Stimulated activated CD8-positive, alpha-beta memory T cell treated with anti-CD3 and anti-CD28 coated beads, Interleukin-4, amount 100 ng/mL, for 24 hours (primary cell): ENCODE data around the gene CTBS.
"Not testable (repeated sequence)": the region's sequence is repeated elsewhere in the genome, so short reads cannot be mapped to it uniquely, and the experiment has no call there.

Experiments used
- DNase-seq: peaks from one replicate; pipeline ENCODE4 v3.0.0-alpha.2; 2020; ENCODE audit warnings: low read depth

The CTBS gene, protein sequence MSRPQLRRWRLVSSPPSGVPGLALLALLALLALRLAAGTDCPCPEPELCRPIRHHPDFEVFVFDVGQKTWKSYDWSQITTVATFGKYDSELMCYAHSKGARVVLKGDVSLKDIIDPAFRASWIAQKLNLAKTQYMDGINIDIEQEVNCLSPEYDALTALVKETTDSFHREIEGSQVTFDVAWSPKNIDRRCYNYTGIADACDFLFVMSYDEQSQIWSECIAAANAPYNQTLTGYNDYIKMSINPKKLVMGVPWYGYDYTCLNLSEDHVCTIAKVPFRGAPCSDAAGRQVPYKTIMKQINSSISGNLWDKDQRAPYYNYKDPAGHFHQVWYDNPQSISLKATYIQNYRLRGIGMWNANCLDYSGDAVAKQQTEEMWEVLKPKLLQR

DNA sequence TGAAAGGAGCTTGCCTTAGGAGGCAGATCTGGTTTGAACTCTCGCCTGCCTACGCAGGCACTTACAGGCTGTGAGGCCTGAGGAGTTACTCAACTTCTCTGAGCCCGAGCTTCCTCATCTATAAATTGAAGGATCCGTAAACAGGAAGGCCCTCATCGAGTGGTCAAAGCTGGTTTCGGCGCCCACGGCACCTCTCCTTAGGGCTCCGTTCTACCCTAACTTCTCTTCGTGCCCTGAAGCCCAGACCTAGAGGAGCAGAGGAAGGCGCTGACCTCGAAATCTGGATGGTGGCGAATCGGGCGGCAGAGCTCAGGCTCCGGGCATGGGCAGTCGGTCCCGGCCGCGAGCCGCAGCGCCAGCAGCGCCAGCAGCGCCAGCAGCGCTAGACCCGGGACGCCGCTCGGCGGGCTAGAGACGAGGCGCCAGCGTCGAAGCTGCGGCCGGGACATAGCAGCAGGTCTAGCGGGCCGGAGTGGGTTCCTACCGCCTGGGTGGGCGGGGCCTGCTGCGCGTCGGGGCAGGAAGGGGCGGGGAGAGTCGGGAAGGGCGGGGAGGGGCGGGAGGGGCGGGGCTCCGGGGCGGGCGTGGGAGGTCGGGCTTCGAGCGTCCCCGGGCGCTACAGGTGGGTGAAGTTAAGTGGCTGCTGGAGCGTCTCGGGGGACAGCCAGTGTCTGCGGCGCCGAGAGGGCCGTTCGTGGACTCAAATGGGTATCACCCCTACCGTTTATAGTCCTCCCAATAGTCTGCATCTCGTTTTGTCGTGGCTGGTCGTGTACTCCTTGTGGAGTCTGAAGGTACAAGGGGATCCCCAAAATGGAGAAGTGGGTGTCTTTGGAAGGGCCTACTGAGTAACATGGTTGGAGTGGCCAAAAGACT lies at the start of gene CTBS:
Gene CTBS, minus strand, starts transcription at position 474 of the 876 bp plus-strand sequence. Its CDS starts 25 bp downstream, at position 449.
- DNase-seq: peak; percentile 73

DNA sequence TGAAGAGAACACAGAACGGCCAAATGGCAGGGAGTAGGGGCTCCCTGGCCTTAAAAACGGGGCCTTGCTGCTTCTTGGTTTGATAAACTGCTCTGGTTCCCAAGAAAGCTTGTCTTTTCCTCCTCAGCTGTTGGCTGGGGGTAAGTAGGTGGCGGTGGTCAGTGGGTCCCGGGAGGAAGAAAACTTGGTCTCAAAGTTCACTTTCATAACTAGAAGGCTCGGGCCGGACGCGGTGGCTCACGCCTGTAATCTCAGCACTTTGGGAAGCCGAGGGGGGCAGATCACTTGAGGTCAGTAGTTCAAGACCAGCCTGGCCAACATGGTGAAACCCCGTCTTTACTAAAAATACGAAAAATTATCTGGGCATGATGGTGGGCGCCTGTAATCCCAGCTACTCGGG lies 47.3 kb upstream of the CTBS start:
- DNase-seq: no peak

DNA sequence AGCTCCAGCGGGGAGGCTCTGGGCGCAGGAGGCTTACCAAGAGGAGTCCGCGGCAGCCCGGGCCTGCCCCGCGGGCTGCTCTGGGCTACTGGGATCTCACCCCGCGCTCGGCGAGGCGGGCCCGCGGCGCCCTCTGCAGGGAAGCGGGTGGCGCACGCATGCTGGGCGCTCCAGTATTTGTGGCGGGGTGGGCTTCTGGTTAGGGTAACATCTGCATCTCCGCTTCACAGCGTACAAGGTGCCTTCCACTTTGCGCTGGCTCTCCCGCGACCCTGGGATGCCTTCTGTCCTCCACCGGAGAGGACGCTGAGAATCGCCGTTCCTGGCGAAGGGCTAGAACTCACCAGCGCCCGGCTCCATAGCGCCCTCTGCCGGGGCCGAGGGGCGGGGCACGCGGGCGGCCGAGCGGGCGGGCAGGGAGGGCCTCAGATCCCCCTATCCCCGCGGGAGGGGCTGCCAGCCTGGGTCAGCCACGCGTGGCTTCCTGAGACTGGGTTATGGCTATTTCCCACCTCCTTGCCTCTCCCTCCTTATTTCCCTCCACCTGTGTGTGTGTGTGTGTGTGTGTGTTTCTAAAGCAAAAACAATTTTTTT lies 46.6 kb upstream of the CTBS start:
- peak; percentile 73 for DNase-seq

DNA sequence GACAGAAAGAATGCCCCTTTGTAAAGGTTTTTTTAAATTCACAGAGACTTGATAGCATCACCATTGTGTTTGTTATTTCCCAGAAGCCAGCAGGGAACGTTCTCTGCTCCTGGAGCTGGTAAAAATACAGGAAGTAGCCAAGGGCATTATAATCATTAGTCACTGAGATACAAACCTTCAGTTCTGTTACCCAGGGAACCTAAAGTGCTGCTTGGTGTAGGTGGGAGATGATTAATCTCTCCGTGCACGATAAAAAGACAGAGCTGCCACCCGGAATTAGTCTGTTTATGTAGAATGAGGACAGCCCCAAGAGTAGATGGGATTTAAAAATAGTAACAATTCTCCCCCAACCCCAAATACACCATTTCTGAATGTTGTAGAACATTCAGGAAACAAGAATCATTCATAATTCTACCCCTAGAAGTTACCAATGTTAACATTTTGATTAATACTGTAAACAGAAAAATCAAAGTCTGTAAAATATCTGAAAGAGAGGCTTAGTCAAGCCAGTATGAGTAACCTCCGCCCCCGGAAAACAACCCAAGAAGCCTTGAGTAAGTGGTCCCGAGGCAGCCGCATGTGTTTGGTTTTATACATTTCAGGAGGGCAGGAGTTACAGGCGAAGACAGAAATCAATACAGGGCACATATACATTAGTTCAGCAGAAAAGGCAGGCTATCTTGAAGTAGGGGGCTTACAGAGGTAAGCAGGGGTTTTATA lies 45.3 kb upstream of the CTBS start:
- peak; percentile 40 for DNase-seq

DNA sequence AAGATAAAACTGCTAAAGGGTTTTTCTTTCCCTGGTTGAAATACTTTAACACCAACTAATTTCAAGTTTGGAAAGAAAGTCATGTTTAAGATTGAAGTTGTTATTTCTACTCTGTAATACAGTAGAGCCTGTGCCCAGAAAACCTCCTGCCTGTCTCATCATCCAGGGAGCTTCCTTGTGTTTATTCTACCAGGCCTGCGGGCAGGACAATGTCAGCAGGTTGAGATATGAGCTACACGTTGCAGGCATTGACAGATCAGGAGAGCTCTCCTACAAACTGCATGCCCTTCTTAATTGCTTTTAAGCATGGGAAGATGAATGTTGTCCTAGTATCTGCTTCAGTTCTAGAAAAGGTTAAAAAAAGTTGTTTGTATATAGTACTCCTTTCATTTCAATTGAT lies 43.1 kb upstream of the CTBS start:
- no peak for DNase-seq

DNA sequence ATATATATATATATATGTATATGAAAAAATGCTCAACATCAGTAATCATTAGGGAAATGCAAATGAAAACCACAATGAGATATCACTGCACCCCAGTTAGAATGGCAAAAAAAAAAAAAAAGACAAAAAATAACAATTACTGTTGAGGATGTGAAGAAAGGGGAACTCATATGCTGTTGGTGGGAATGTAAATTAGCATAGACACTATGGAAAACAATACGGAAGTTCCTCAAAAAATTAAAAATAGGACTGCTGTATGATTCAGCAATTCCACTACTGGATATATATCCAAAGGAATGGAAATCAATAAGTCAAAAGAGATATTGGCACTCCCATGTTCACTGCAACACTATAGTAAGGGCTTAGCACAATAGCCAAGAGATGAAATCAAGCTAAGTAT lies 41.5 kb upstream of the CTBS start:
- DNase-seq: no peak

DNA sequence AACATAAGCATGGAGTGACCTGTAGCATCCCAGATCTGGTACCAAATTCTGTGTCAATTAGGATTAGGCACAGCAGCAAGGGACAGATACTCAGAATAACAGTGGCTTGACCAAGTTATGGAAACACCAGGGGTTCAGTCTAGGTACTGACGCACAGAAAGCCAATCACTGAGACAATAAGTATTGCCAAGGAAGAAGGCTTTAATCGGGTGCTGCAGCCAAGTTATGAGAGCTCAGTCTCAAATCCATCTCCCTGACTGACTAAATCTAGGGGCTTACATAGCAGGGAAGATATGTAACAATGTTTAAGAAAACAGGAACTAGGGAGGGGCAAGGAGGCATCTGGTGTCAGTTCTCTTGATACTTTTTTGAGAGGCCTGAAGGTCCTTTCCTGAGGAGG lies 39.6 kb upstream of the CTBS start:
- DNase-seq: no peak

DNA sequence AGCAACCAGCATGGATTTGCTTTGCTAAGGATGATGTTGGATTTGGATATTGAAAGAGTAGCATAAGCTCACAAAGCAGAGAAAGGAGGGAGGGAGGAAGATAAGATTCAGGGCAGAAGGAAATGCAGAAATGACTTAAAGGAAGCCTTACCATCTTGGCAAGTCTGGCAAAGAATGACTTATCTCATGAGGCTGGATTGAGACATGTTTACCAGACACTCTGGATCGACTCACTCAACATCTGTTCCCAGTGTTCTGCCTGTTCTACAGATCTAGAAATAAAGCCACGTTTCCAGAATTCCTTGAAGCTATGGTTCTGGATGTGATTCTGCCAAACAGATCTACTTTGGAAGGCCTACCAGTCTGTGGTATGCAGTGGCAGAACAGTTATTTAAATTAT lies 38.8 kb upstream of the CTBS start:
- DNase-seq: no peak

DNA sequence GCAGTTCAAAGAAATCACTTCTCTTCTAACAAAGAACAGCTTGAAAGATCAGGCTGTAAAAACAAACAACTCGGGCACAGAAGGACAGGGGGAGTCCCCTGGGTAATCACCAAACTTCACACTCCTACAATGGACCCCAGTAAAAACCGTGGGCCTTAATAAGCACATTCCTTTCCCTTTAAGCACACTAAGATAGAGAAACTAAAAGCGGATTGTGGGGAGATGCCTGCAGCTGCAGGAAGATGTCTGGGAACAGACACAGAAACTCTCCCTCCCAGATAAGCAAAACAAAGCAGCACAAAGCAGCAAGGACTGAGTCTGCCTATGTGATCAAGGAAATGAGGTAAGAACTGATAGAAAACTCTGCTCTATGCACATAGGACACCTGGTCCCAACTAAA lies 37.6 kb upstream of the CTBS start:
- no peak for DNase-seq

DNA sequence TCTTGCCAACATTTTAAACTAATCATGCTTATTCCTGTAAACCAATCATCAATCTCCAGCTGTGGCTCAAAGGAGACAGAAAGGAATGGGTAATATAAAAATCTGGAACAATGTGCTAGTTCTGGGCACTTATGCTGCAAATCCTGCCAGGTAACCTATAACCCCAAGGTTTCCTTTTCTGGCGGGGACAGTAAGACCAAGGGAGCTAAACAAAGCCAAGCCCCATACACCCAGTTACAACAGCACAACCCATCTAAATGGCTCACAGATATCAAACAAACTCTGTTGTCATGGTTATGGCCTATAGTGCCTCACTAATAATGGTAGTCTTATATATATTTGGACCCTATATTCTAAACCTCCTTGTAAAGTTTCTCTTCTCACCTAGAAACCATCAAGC lies 36.9 kb upstream of the CTBS start:
- DNase-seq: no peak

DNA sequence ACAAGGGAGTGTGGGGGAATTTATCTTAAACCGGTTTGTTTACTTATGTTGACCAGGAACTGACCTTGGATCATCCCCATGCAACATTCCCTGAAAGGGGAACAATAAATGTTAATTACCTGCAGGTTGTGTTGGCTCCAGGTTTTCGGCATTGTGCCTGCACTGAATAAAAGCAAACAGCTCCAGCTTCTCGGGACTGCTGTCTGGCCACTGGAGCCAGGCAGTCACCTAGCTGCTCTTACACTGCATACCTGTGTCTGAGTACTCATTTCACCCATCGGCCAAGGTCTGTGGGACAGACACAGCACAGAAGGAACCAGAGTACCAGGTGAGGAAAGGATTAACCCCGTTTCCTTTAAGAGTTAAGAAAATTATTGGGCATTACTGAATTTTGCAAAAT lies 32.7 kb upstream of the CTBS start:
- DNase-seq: no peak

DNA sequence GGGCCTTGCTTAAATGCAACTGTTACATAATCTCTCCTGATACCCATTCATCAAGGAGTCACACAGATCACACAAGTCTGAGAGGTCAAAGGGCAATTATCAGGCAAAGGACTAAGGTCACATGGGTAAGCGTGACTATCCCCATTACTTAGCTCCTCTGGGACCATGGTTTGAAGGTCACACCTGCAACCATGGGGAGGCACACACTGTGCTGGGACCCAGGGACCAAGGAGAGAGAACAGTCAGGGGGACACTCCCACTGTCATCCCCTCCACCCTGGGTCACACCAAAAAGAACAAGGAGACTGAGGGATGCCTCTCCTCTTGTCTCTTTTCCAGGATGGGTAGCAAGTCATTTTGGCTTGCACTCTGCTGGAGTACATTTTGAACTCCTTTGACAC lies 30.9 kb upstream of the CTBS start:
- DNase-seq: no peak

DNA sequence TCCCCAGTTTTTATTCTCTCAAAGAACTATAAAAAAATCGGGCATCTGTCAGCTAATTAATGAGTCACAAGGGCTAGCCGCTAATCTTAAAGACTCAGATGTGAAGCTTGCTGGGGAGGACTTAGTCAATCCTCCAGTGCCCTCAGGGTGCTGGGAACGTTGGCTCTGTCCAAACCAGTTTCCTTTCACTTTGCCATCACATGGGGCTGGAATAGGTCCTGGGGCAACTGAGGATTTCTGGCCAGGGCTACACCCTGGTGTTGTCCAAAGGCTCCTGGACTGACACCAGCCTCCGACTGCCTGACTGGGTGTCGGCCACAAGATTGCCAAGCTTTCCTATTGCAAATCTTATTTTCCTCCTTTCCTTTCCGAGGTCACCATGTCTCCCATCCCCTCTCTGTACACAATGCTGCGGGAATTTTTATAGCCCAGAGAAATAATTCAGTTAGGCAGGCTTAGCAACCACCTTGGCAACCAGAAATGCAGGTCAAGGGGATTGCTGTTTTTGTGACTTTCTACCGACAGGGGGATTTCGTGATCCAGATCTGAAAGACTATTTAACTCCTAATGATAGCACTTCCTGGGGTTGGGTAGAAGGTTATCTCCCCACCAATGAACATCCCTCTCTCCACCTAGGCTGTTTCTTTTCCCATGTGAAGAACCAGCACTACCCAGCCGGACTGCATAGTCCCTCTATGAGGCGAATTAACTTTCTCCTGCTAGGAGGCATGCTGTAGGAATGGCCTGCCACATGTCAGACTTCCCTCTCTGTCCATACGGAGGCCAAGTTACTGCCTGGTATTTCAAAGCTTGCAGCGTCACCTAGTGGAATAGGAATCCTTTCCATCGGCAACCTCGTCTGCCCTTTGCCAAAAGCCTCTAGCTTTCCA lies 29.9 kb upstream of the CTBS start:
- no peak for DNase-seq

DNA sequence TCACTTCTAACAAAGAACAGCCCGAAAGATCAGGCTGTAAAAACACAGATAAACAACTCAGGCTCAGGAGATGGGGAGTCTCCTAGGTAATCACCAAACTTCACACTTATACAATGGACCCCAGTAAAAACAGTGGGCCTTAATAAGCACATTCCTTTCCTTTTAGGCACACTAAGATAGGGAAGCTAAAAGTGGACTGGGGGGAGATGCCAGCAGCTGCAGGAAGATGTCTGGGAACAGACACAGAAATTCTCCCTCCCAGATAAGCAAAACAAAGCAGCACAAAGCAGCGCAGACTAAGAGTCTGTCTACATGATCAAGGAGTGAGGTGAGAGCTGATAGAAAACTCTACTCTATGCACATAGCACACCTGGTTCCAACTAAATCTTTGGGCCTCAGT lies 29.0 kb upstream of the CTBS start:
- no peak for DNase-seq

DNA sequence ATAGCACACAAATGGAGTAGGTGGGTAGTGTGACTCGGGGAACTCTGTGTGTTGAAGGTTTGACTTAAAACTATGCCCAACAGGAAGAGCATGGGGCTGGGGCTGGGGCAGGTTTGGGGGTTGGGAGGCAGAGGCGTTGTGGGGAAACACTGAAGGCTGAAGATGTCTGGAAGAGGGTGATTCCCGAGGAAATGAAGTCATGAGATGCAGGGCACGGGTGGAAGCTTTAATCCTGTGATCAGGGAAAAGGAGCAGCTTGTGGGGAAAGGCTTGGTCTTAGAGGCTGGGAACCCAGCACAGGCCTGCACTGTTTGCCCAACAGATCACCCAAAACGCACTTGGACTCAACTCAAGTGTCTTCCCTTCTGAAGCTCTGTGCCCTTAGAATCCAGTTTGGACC lies 26.6 kb upstream of the CTBS start:
- no peak for DNase-seq

DNA sequence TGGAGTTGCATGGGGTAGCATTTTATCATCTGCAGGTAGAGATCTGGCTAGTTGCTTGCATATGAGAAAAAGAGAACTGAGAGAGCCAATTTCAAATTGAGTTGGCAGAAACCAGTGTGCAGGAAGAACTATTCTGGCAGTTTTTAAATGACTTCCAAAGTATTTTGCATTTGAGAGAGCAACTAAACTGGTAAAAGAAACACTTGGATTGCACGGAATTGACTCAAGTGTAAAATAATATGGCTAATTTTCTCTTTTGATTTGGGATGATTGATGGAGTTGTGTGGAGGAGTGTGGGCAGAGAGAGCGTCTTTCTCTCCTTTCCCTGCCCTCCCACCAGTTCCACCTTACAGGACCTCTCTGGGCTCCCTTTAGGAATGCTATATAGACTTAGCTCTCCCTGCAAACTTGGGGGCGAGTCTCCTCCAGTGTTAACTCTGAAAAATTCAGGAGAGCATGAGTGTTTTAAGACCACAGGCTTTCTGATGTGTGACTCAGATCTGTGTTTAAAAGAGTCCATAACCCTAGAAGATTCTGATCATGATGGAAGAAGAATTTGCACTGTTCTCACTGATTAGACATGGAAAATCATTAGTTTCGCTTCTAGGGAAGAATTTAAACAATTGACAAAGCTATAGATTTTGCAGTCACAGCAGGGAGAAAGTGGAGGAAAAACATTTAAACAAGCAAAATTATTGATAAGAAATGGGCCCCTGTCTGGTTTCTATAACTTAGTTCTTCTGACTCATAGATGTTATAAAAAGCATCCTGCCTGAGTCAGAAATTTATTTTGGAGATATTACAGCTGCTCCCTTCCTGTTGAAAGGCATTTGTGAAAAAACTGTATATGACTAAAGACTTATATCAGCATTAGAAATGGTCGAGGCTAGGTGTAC lies 24.9 kb upstream of the CTBS start:
- DNase-seq: no peak

DNA sequence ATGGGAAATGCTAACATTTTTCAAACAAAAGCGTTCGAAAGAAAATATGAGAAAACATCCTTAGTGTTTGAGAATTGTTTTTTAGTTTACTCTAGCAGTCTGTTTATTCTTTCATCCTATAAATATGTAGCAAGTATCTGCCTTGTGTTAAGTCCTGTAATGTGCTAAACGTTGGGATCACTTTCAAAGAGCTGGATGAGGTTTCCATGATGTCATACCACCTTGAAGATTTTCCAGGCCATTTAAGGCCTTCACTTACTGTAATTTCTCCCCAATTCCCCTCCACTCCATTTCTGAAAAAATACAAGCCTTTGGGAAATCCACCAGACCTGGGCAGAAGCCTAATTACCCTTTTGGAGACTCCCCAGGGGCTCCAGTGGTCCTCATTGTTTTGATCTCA lies 24.2 kb upstream of the CTBS start:
- DNase-seq: no peak

DNA sequence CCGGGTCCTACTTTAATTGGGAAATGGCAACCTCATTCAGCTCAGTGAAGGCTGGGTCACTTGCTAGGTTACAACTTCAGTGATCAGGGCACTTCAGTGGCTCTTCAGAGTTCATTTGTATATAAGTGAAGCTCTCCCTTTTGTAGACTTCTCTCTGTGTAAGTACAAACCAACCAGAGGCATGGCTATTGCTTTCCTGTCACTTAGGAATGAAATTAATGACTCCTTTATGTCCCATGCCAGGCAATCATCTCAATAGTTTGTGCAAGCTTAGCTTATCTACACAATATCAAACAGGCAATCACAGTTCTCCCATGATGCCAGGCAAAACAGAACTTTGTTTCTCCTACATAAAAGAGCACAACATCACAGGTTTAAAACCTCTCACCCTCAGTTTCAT lies 22.8 kb upstream of the CTBS start:
- no peak for DNase-seq

DNA sequence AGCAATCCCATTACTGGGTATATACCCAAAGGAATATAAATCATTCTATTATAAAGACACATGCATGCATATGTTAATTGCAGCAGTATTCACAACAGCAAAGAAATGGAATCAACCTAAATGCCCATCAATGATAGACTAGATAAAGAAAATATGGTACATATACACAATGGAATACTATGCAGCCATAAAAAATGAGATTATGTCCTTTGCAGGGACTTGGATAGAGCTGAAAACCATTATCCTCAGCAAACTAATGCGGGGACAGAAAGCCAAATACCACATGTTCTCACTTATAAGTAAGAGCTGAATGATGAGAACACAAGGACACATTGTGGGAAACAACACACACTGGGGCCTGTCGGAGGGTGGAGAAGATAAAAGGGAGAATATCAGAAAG lies 20.7 kb upstream of the CTBS start:
- DNase-seq: not testable (repeated sequence)

DNA sequence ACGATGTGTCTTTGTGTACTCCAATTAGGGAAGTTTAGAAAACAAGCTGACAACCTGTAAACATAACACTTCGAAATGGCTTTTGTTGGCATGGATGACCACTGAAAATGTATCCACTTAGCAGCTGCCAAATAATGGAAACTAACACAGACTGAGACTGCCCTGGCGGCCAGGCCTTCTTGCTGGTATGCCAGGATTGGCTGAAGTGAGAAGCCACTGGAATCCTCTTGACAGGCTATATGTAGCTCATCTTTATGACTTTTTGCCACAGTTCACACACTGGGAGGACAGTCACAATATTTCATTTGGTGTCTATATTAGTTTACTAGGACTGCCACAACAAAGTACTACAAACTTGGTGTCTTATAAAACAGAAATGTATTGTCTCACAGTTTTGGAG lies 12.9 kb upstream of the CTBS start:
- no peak for DNase-seq
